GM04504 (cell line): ENCODE measurements around the gene THG1L.
"Not testable (repeated sequence)": the region's sequence is repeated elsewhere in the genome, so short reads cannot be mapped to it uniquely, and the experiment has no call there.

Source experiments
- DNase-seq: peaks from one replicate; pipeline ENCODE4 v3.0.0-alpha.2; 2012; ENCODE audit warnings: low read depth

The THG1L gene

GRCh38 chr5:157727858-157728257 lies 3.4 kb upstream of the THG1L start:
- not testable (repeated sequence) for DNase-seq

- no peak for DNase-seq
These were observed 1.4 kb upstream of the THG1L start for GRCh38 chr5:157729858-157730257.

- no peak for DNase-seq
These were observed 334 bp upstream of the THG1L start for GRCh38 chr5:157730900-157731271.

GRCh38 chr5:157732130-157732514 lies 902 bp downstream of the THG1L start:
- no peak for DNase-seq

GRCh38 chr5:157732596-157733262 lies 1.5 kb downstream of the THG1L start:
- no peak for DNase-seq

- no peak for DNase-seq
These were observed 3.2 kb downstream of the THG1L start for GRCh38 chr5:157734436-157734835.

- no peak for DNase-seq
These were observed 4.8 kb downstream of the THG1L start for GRCh38 chr5:157735991-157736390.

GRCh38 chr5:157739388-157740228 lies 8.4 kb downstream of the THG1L start:
- DNase-seq: no peak

GRCh38 chr5:157740229-157740610 lies 9.0 kb downstream of the THG1L start:
- DNase-seq: no peak

GRCh38 chr5:157741131-157741530 lies 9.9 kb downstream of the THG1L start:
- DNase-seq: no peak

GRCh38 chr5:157743163-157744050 lies 12.2 kb downstream of the THG1L start, which contains the start of gene LSM11:
TSS of gene LSM11 (plus strand) at chr5:157743712. CDS start at chr5:157743751, 39 bp downstream.
- DNase-seq: peak; percentile 58

GRCh38 chr5:157744051-157745011 lies 13.1 kb downstream of the THG1L start:
- DNase-seq: no peak

- no peak for DNase-seq
These were observed 13.8 kb downstream of the THG1L start for GRCh38 chr5:157745041-157745456.

GRCh38 chr5:157747173-157747740 lies 16.0 kb downstream of the THG1L start:
- no peak for DNase-seq

- DNase-seq: no peak
These were observed 16.8 kb downstream of the THG1L start for GRCh38 chr5:157747766-157748700.

- DNase-seq: peak; percentile 65
These were observed 17.7 kb downstream of the THG1L start for GRCh38 chr5:157748760-157749461.

- no peak for DNase-seq
These were observed 18.2 kb downstream of the THG1L start for GRCh38 chr5:157749462-157749799.

GRCh38 chr5:157750320-157750719 lies 19.1 kb downstream of the THG1L start:
- DNase-seq: peak; percentile 32

- DNase-seq: no peak
These were observed 24.9 kb downstream of the THG1L start for GRCh38 chr5:157756122-157756521.
